H1 (cell line): Measurements from ENCODE around the gene CPHXL2. TPM values are rescaled to one million over a fixed set of nuclear protein-coding genes. Genes with fewer than 3 reads are reported as not detected.

Experiments
- CTCF ChIA-PET: fragments of 300-600 bp; sonication (Branson Sonifier 250); formaldehyde crosslinking; loops from one replicate; lab custom pipeline; 2021; ENCODE audit not compliant: partially characterized antibody; lab: Charles Lee
- POLR2A ChIA-PET: fragments of 300-600 bp; sonication (Branson Sonifier 250); formaldehyde crosslinking; loops from one replicate; lab custom pipeline; 2021; ENCODE audit warnings: inconsistent platforms; ENCODE audit not compliant: partially characterized antibody; lab: Charles Lee
- DNase-seq, 2 experiments: peaks; one replicate each; pipeline versions ENCODE4 v3.0.0 to v3.0.0-alpha.2; 2010 to 2022; ENCODE audit warnings: low spot score in 2 of 2, low read depth in 1 of 2, mixed read lengths in 1 of 2
- FAIRE-seq: peaks from 2 replicates; lab custom pipeline; 2011; peaks lifted over from hg19 to GRCh38; lab: Jason Lieb, UNC
- H2AFZ ChIP-seq: 2 replicates; pipeline ENCODE4 v1.8.1; 2012; ENCODE audit warnings: low read length, inconsistent platforms
- H2AK5ac ChIP-seq: 2 replicates; pipeline ENCODE4 v1.6.1; 2013; ENCODE audit warnings: low read depth, low read length
- H2BK120ac ChIP-seq: replicated peaks from 2 replicates; pipeline ENCODE3; 2013; ENCODE audit warnings: low read depth, low read length, inconsistent platforms
- H2BK12ac ChIP-seq: 2 replicates; pipeline ENCODE4 v1.6.1; 2013; ENCODE audit warnings: low read depth, low read length
- H2BK15ac ChIP-seq: 2 replicates; pipeline ENCODE4 v1.6.1; 2013; ENCODE audit warnings: low read length
- H2BK20ac ChIP-seq: 2 replicates; pipeline ENCODE4 v1.6.1; 2013; ENCODE audit warnings: low read length
- H2BK5ac ChIP-seq: 2 replicates; pipeline ENCODE4 v1.6.1; 2013; ENCODE audit warnings: low read depth, low read length
- H3K14ac ChIP-seq: 2 replicates; pipeline ENCODE4 v1.6.1; 2013; ENCODE audit warnings: inconsistent platforms; ENCODE audit not compliant: insufficient read length
- H3K18ac ChIP-seq: 2 replicates; pipeline ENCODE4 v1.6.1; 2013; ENCODE audit warnings: low read length; ENCODE audit errors: extremely low read depth
- H3K23ac ChIP-seq: 2 replicates; pipeline ENCODE4 v1.6.1; 2013; ENCODE audit warnings: inconsistent platforms; ENCODE audit not compliant: insufficient read length
- H3K23me2 ChIP-seq: 2 replicates; pipeline ENCODE4 v1.6.1; 2013; ENCODE audit warnings: low read depth, low read length
- H3K27ac ChIP-seq: 2 replicates; pipeline ENCODE4 v1.6.1; 2011; ENCODE audit warnings: low read depth, low read length, inconsistent platforms
- H3K27me3 ChIP-seq, 4 experiments: replicated peaks in 1 of 4; 1 replicate in 1 of 4; 2 replicates in 3 of 4; pipeline versions ENCODE4 v1.6.1 to v1.8.1; 2011 to 2013; ENCODE audit warnings: low read length in 3 of 4, mild to moderate bottlenecking in 3 of 4, inconsistent platforms in 2 of 4, mixed read lengths in 2 of 4, moderate library complexity in 1 of 4; ENCODE audit not compliant: control insufficient read depth in 3 of 4, insufficient read depth in 3 of 4; ENCODE audit errors: extremely low read depth in 1 of 4
- H3K36me3 ChIP-seq, 4 experiments: 2 replicates each; pipeline versions ENCODE4 v1.6.1 to v1.8.1; 2011 to 2013; ENCODE audit warnings: mild to moderate bottlenecking in 4 of 4, low read length in 3 of 4, moderate library complexity in 2 of 4, control low read depth in 1 of 4, inconsistent platforms in 1 of 4; ENCODE audit not compliant: insufficient read depth in 4 of 4, control insufficient read depth in 2 of 4
- H3K4ac ChIP-seq: replicated peaks from 2 replicates; pipeline ENCODE3; 2013; ENCODE audit warnings: low read length, low read depth, mixed read lengths, inconsistent platforms; ENCODE audit not compliant: insufficient read length
- H3K4me1 ChIP-seq, 4 experiments: replicated peaks in 1 of 4; 1 replicate in 1 of 4; 2 replicates in 3 of 4; pipeline versions ENCODE4 v1.6.1 to v1.8.1; 2011 to 2013; ENCODE audit warnings: low read length in 3 of 4, inconsistent platforms in 2 of 4, mixed read lengths in 1 of 4; ENCODE audit not compliant: insufficient read depth in 4 of 4, control insufficient read depth in 3 of 4
- H3K4me2 ChIP-seq, 2 experiments: 2 replicates each; pipeline versions ENCODE4 v1.6.1 to v1.8.1; 2011 to 2013; ENCODE audit warnings: low read depth in 2 of 2, low read length in 2 of 2, control low read depth in 1 of 2, inconsistent platforms in 1 of 2, mild to moderate bottlenecking in 1 of 2; ENCODE audit not compliant: insufficient read depth in 1 of 2
- H3K4me3 ChIP-seq, 4 experiments: fragments of 200-600, 300-600 bp in 1 of 4; sonication (generic), shearing (Covaris generic), sonication (Bioruptor Twin) in 1 of 4; 2 replicates each; pipeline versions ENCODE4 v1.5.1 to v1.8.1; 2011 to 2016; ENCODE audit warnings: low read length in 4 of 4, low read depth in 3 of 4, control low read depth in 2 of 4, inconsistent platforms in 2 of 4, mild to moderate bottlenecking in 2 of 4, mixed read lengths in 1 of 4, moderate library complexity in 1 of 4; ENCODE audit not compliant: insufficient read depth in 2 of 4; ENCODE audit errors: extremely low read depth in 1 of 4
- H3K56ac ChIP-seq: replicated peaks from 2 replicates; pipeline ENCODE3; 2013; ENCODE audit warnings: low read depth, mild to moderate bottlenecking, mixed read lengths, low read length, inconsistent platforms; ENCODE audit not compliant: insufficient read length
- H3K79me1 ChIP-seq: 2 replicates; pipeline ENCODE4 v1.6.1; 2013; ENCODE audit warnings: low read depth, low read length, control low read depth
- H3K79me2 ChIP-seq, 2 experiments: 2 replicates each; pipeline versions ENCODE4 v1.6.1 to v1.8.1; 2012 to 2013; ENCODE audit warnings: low read length in 2 of 2, mild to moderate bottlenecking in 2 of 2, inconsistent platforms in 1 of 2; ENCODE audit not compliant: insufficient read depth in 2 of 2, control insufficient read depth in 1 of 2
- H3K9ac ChIP-seq, 4 experiments: replicated peaks in 1 of 4; 1 replicate in 1 of 4; 2 replicates in 3 of 4; pipeline versions ENCODE4 v1.6.1 to v1.8.1; 2011 to 2013; ENCODE audit warnings: low read depth in 3 of 4, low read length in 3 of 4, control low read depth in 2 of 4, mild to moderate bottlenecking in 2 of 4, moderate library complexity in 2 of 4, inconsistent platforms in 1 of 4; ENCODE audit errors: extremely low read depth in 1 of 4
- H3K9me3 ChIP-seq, 2 experiments: 2 replicates each; pipeline versions ENCODE4 v1.6.1 to v1.8.1; 2012 to 2013; ENCODE audit warnings: mild to moderate bottlenecking in 2 of 2, moderate library complexity in 2 of 2, control low read depth in 1 of 2, inconsistent platforms in 1 of 2, low read depth in 1 of 2, low read length in 1 of 2, mixed read lengths in 1 of 2; ENCODE audit not compliant: insufficient read depth in 2 of 2
- H4K20me1 ChIP-seq, 2 experiments: replicated peaks in 1 of 2; 2 replicates each; pipeline versions ENCODE3 to v1.8.1; 2011 to 2013; ENCODE audit warnings: inconsistent platforms in 2 of 2, low read length in 2 of 2, mild to moderate bottlenecking in 1 of 2; ENCODE audit not compliant: insufficient read depth in 2 of 2, control insufficient read depth in 1 of 2
- H4K5ac ChIP-seq: 2 replicates; pipeline ENCODE4 v1.6.1; 2013; ENCODE audit warnings: low read length, low read depth, mixed read lengths, inconsistent platforms; ENCODE audit not compliant: insufficient read length
- H4K8ac ChIP-seq: 2 replicates; pipeline ENCODE4 v1.8.0; 2013; ENCODE audit warnings: mild to moderate bottlenecking, moderate library complexity, low read length, inconsistent platforms; ENCODE audit not compliant: insufficient read depth; ENCODE audit errors: extremely low read depth
- H4K91ac ChIP-seq: replicated peaks from 2 replicates; pipeline ENCODE3; 2013; ENCODE audit warnings: low read length, mixed read lengths, inconsistent platforms; ENCODE audit not compliant: insufficient read length
- ATF3 ChIP-seq: IDR thresholded peaks from 2 replicates; pipeline ENCODE4 v1.6.1; 2011; ENCODE audit warnings: low read depth, mild to moderate bottlenecking, low read length; ENCODE audit not compliant: insufficient read depth
- BACH1 ChIP-seq: IDR thresholded peaks from 2 replicates; pipeline ENCODE4 v1.6.1; 2012; ENCODE audit warnings: low read length, improper control_type of control experiment
- BCL11A ChIP-seq, 2 experiments: IDR thresholded peaks; one replicate each; pipeline ENCODE4 v1.6.1; 2011; ENCODE audit warnings: low read depth in 2 of 2, low read length in 2 of 2, mild to moderate bottlenecking in 2 of 2
- BRCA1 ChIP-seq: IDR thresholded peaks from 2 replicates; pipeline ENCODE4 v1.6.1; 2012; ENCODE audit warnings: low read depth, low read length, improper control_type of control experiment
- CBX8 ChIP-seq: fragments of 300-800, 300-1000 bp; sonication (generic); IDR thresholded peaks from 2 replicates; pipeline ENCODE4 v1.7.1; 2016; ENCODE audit warnings: low read depth, low read length, borderline replicate concordance
- CEBPB ChIP-seq: IDR thresholded peaks from 2 replicates; pipeline ENCODE4 v1.6.1; 2012; ENCODE audit warnings: low read depth, low read length
- CTBP2 ChIP-seq: IDR thresholded peaks from 2 replicates; pipeline ENCODE4 v1.7.0; 2011; ENCODE audit warnings: borderline replicate concordance, mild to moderate bottlenecking, moderate library complexity, mixed read lengths, low read length; ENCODE audit not compliant: insufficient read depth, insufficient read length
- GABPA ChIP-seq: IDR thresholded peaks from 2 replicates; pipeline ENCODE4 v1.6.1; 2011; ENCODE audit warnings: mild to moderate bottlenecking, low read length, moderate library complexity, borderline replicate concordance; ENCODE audit not compliant: insufficient read depth
- HDAC6 ChIP-seq: IDR thresholded peaks from one replicate; pipeline ENCODE4 v1.7.1; 2012; ENCODE audit warnings: low read depth, mild to moderate bottlenecking, inconsistent platforms, low read length, moderate library complexity
- JUND ChIP-seq: IDR thresholded peaks from 2 replicates; pipeline ENCODE4 v1.6.1; 2011; ENCODE audit warnings: mild to moderate bottlenecking, improper control_type of control experiment, low read length
- KDM5A ChIP-seq: fragments of 200-600 bp; IDR thresholded peaks from 2 replicates; pipeline ENCODE4 v1.7.1; 2012; ENCODE audit warnings: mild to moderate bottlenecking, low read length, inconsistent platforms, mixed read lengths
- NRF1 ChIP-seq: IDR thresholded peaks from 2 replicates; pipeline ENCODE4 v1.6.1; 2011; ENCODE audit warnings: mild to moderate bottlenecking, low read depth, low read length, improper control_type of control experiment
- RFX5 ChIP-seq: IDR thresholded peaks from 2 replicates; pipeline ENCODE4 v1.6.1; 2011; ENCODE audit warnings: low read depth, low read length, improper control_type of control experiment, borderline replicate concordance
- RXRA ChIP-seq: IDR thresholded peaks from 2 replicates; pipeline ENCODE4 v1.6.1; 2011; ENCODE audit warnings: low read depth, mild to moderate bottlenecking, low read length, moderate library complexity; ENCODE audit not compliant: insufficient read depth
- SIRT6 ChIP-seq: IDR thresholded peaks from one replicate; pipeline ENCODE4 v1.7.1; 2012; ENCODE audit warnings: low read length, inconsistent platforms
- SP4 ChIP-seq: IDR thresholded peaks from 2 replicates; pipeline ENCODE4 v1.6.1; 2012; ENCODE audit warnings: low read length, inconsistent platforms
- TAF1 ChIP-seq: IDR thresholded peaks from 2 replicates; pipeline ENCODE4 v1.6.1; 2011; ENCODE audit warnings: mild to moderate bottlenecking, low read depth, low read length
- polyA plus RNA-seq, 7 experiments: library from polyadenylated mRNA; depleted of rRNA in 3 of 7; stranded (reverse) in 5 of 7; unstranded in 2 of 7; fragments of >200 nt in 5 of 7; fragments of 200-250 nt in 2 of 7; gene quantifications; 1 replicate in 5 of 7; 2 replicates in 1 of 7; 4 replicates in 1 of 7; pipeline versions ENCODE4 v1.2.1 to v1.2.3, GENCODE V29; 2011 to 2013; ENCODE audit warnings: missing spikeins in 2 of 7, mixed read lengths in 2 of 7
- total RNA-seq: library from RNA; stranded (reverse); fragmentation: NEBNext Ultra II Directional; extraction: Animal tissue kit (Norgen Biotek cat#: 25700); gene quantifications from 2 replicates; pipeline ENCODE4 v1.2.1, GENCODE V29; 2021

The CPHXL2 gene
- total and polyA plus RNA-seq, 2 of the 8 experiments (the other 6 are each of a cell fraction or from before 2014, with no cell fraction given) = not detected

- Histone ChIP-seq H3K56ac (no peak overlapping the region), H3K27me3 (no peaks in the 10 kb centered on the region), H2AFZ (no peak overlapping the region), H4K5ac (no peak overlapping the region), H3K79me1 (no peaks in the 10 kb centered on the region), H2BK120ac (no peak overlapping the region), H2BK15ac (no peak overlapping the region), H3K4ac (no peak overlapping the region), H4K91ac (no peak overlapping the region), H3K9ac (no peak overlapping the region), H2BK20ac (no peak overlapping the region), H3K36me3 (no peaks in the 10 kb centered on the region), H3K4me3 (no peak overlapping the region), H3K9me3 (no peaks in the 10 kb centered on the region), H3K23me2 (no peaks in the 10 kb centered on the region), H3K79me2 (no peaks in the 10 kb centered on the region), H3K23ac (no peak overlapping the region), H3K4me2 (no peak overlapping the region), H3K4me1 (no peaks in the 10 kb centered on the region), H3K27ac (no peak overlapping the region)
- CTCF ChIA-PET = no interaction called here
- POLR2A ChIA-PET = no interaction called here
- DNase-seq = no peak
- TF ChIP-seq KDM5A (no peak), SP4 (no peak), SIRT6 (no peak), BACH1 (no peak), CBX8 (no peak), TAF1 (no peak), NRF1 (no peak), RFX5 (no peak), RXRA (no peak), CTBP2 (no peak), HDAC6 (no peak), BRCA1 (no peak), JUND (no peak), BCL11A (IDR thresholded peaks at IDR 0.05; ENCODE audit: low read depth in 2 of 2, low read length in 2 of 2) (no peak), ATF3 (no peak), GABPA (no peak), CEBPB (no peak)
- TF ChIP-seq, all 59 proteins: peak for 0
- Histone ChIP-seq H2AK5ac (no peak overlapping the region), H2BK12ac (no peak overlapping the region), H2BK5ac (no peak overlapping the region), H3K18ac (no peak overlapping the region), H4K8ac (no peak overlapping the region), H3K14ac (no peak overlapping the region), H4K20me1 (no peaks in the 10 kb centered on the region)
- FAIRE-seq = no peak
Measured at GRCh38 chr16:75667503-75667902, 9.3 kb downstream of the CPHXL2 start.
